Stimulated activated CD8-positive, alpha-beta memory T cell treated with anti-CD3 and anti-CD28 coated beads, Interleukin-12 subunit alpha, Interleukin-12 subunit beta, amount 100 ng/mL, for 24 hours (primary cell): ENCODE results near the gene PAQR3.
A peak's percentile ranks its signal among the peaks of the same experiment; 100 is the strongest.

ENCODE experiments used
- DNase-seq: peaks from one replicate; pipeline ENCODE4 v3.0.0-alpha.2; 2020; ENCODE audit errors: extremely low read depth

PAQR3 gene, protein sequence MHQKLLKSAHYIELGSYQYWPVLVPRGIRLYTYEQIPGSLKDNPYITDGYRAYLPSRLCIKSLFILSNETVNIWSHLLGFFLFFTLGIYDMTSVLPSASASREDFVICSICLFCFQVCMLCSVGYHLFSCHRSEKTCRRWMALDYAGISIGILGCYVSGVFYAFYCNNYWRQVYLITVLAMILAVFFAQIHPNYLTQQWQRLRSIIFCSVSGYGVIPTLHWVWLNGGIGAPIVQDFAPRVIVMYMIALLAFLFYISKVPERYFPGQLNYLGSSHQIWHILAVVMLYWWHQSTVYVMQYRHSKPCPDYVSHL

DNA sequence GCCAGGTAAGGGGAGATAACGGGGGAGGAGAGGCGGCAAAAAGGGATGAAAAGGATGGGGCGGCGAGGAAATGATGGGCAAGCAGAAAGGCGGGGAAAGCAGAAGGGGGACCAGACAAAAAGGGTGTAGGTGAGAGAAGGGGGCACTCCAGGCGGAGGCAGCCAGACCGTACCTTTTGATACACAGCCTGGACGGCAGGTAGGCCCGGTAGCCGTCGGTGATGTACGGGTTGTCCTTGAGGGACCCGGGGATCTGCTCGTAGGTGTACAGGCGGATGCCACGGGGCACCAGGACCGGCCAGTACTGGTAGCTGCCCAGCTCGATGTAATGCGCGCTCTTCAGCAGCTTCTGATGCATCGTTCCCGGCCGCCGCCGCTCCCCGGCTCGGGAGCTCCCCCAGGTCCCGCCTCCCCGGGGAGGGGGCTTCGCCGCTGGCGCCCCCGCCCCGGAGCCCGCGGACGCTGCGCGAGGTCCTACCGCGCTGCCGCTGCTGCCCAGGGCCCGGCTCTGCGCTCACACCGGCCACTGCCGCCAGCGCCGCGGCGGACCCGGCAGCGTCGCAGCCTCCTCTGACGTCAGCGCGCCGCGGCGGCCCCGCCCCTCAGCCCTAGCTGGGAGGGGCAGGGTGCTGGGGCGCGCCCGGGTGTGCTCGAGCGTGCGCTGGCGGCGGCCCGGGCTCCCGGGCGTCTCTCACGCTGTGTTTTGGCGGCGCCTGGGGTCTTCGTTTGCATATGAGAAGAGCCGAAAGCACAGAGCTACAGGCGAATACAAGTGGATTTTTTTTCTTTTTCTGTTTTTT, at the start of gene PAQR3:
Gene PAQR3, minus strand, starts transcription at position 571 of the 799 bp plus-strand sequence. Its CDS starts 214 bp downstream, at position 357.
- DNase-seq, result peak; percentile 61

DNA sequence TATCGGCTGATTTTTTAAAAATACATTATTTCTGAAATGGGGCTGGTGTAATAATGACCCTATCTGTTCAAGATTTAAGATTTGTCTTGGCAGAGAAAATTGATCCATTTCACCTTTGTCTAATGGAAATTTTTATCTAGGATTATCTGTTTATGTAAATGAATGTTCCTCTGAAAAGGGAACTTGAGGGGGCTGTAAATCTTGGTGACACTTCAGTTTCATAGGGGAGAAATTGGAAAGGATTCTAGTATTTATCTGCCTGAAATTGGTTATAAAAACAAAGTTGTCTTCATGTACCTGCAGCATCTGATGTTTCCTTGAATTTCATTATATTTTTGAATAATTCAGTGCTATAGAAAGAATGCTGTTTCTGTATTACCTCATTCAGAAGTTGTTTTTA, 48.4 kb upstream of the PAQR3 start:
- no peak for DNase-seq

DNA sequence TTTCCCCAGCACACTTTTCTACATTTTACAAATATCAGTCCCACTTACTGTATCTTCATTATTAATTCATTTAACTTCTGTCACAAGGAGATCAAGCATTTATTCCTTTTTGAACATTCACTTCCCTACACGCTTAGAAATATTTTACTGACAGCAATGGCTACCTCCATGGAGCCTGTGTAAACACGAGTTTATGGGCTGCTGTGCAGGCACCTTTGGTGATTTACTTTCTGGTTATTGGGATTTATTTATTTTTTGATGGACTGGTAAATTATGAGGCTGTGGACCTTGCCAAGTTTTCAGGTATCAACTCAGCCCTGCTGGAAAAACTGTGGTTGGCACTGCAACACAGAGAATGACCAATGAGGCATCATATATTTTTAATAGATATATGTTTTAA, 45.4 kb upstream of the PAQR3 start:
- DNase-seq, result no peak

DNA sequence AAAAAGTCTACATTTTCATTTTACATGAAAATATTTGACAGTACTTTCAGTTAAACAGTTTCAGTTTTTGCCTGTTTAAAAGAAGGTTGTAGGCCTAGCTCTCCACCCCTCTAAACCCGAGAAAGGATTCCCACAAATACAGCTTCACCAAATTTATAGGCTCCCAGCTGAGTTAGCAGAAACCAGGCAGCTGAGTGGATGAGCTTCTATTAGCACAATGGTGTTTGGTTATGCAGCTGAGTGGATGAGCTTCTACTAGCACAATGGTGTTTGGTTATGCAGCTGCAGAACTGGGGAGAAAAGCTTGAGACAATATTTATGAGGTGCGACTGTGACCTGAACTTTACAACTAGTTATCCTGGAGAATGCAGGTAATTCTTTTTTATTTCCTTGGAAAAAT, 36.6 kb upstream of the PAQR3 start:
- DNase-seq, result no peak

DNA sequence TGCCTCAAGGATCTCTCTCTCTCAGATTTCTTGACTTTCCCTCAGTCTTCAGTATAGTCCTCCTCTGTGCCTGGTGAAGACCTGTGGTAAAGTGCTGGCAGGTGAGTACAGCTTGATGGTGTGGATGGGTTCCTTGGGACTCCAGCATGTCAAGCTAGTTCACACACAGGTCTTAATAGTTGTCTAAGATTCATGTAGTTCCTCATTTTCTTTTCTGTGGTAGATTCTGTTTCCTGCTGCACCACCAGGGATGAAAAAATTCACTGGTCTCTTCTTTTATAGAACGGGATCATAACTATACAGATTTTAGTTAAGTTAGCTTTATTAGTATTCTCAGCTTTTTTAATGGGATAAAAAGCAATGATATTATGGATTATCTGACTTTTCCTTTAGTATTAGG, 32.5 kb upstream of the PAQR3 start:
- DNase-seq, result no peak

DNA sequence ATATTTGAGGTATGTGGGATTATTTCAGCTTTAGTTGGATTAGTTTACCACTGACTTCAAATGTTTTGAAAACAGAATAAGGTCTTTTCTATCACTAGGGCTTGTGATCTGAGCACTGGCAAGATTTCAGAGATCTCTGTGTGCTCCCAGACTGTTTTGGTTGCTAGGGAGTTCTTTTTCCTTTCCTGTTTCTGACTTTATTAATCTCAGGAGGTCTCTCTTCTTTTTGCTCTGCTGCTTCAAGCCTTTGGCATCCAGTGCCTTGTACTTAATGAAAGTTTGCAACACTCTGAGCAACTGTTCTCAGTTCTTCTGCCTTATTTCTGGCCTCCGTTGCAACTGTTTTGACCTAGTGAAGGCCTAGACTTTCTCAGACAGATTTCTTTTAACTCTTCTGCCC, 32.1 kb upstream of the PAQR3 start:
- DNase-seq, result no peak

DNA sequence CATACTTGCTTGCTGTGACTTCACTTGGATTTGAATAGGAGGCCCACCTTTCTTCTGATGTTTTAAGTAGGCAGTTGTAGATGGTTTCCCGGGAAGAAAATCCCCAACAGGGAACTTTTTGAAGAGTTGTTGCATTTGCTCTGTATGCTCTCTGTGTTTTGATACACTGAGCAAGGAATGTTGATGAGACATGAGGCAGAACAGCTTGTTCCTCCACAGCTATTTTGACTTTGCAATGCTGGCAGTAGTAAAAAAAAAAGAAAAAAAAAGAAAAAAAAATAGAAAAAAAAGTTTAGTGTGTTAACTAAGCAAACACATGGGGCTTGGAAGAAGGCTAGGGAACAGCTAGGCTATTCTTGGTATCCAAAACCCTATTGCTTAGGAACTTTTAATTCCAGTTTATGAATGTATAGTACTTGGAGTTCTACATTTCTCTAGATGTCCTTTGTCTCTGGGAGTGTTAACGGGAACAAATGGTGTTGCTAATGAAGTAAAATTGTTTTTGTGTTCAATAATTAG, 23.4 kb upstream of the PAQR3 start:
- DNase-seq, result no peak

DNA sequence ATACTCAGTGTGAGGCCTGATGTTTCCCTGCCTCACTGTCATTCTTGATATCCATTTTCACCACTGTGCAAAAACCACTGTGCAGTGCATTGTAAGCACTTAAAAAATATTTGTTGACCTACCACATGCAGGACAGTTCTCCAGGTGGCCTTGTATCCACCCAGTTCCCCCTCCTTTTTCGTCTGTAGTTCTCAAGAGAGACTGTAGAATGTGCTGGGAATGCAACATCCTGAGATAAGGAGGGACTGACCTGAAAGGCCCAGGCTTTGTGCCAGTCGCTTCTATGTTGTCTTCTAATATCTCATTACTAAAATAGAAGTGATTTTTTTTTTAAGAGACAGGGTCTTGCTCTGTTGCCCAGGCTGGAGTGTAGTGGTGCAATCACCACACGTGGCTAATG, 21.7 kb upstream of the PAQR3 start:
- no peak for DNase-seq

DNA sequence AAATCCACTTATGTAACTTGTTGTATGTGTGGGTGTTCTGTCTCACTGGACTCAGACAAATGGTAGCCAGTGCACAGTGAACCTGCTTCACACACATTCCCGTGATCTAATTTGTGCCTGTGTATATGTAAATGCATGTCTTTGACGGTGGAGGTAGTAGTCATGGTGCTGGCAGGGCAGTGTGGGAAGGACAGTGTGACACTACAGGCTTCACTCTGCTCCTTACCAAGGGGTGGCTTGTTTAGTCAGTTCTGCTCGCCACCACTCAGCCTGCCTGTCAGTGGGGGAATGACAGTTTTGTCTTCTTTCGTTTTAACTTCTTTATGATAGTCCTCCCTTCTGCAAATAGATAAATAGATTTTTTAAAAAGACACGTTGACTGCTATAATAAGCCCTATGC, 17.7 kb upstream of the PAQR3 start:
- no peak for DNase-seq

DNA sequence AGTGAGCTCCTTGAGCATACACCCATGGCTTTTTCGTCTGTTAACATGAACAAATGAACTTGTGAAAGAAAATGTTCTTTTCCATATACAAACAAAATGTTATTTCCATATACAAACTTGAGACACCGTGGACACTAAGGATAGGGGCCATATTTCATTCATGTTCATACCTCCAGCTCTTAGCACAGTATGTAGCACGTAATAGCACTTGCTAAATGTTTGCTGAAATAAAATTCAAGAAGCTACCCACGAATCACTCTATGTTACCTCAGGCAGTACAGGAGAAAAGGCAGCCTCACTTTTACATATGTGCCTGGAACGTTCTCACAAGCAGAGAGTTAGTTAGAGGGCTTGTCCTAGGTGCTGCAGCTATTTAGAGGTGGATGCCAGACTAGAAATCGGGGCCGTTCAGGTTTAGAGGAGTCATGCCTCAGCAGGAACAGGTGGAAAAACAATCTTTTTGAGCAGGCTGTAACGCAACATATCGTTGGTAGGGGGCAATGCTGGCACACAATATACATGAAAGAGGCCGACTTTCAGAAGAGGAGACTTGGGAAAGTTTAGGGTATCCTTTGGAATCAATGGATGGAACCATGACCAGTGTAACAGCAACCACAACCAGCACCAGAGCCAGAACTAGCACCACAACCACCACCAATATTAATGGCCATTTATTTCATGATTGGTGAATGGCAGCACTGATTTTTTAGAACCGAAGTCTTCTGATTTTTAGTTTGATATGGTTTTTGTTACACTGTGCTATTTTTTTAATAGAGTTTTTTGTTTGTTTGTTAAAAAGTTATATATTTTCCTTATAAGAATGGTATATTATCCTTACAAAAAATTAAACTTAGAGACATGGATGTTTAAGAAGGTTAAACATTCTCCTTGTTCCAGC, 14.8 kb upstream of the PAQR3 start:
- DNase-seq, result no peak

DNA sequence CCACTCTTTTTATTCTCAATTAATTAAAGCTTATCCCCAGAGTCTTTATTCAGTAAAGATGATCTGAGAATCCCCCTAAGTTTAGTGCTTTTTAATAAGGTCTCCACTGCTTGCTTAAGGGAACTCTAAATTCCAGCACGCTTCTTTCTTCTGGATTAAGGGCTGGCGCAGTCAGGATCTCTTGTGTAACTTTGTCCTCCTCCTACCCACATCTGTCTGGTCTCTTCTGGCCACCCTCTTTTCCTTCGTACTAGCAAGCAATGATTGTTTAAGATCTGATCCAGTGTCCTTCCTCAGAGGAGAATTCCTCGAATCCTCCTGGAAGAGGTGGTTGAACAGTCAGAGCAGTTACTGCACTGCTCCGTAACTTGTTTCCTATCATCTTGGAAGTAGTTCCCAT, 14.0 kb upstream of the PAQR3 start:
- DNase-seq, result no peak

DNA sequence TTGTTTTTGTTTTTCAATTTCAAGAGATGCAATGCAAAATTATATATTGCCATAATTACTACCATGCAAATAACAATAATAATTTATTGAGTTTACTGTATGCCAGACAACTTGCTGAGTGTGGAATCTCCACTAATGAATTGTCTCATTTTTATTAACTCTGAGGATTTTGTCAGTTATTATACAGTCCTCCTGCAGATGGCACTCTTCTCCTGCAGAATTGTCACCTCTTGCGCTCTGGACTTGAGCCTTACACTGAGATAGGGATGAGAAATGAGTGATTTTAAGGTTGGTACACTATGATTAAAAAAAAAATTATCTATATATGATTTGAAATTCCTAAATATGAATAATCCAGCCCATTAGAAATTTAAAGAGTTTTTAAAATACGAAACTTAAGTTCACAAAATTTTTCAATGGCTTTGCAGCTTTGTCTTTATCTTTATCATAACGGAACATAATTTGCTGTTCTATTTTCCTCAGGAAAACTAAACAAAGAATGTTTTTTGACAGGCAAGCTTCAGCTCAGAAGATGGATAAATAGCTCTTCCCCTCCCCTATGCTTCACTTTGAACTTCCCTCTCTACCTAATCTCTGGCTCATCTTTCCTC, 12.7 kb upstream of the PAQR3 start:
- DNase-seq, result no peak

DNA sequence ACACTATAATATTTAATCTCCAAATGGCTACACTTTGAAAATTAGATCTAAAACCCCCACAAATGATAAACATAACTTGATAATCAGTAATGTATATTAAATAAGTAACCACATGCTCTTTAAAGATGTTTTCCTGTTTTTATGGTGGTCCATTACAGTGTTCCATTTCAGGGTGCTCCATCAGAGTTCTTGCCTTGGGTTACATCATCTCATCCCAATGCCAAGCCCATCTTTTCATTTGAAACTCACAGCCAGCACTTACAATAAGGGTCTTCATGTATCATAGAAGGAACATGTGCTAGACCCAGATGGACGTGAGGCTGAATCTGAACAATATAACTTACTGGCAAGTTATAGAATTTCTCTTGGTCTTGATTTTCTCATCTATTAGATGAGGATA, 10.5 kb upstream of the PAQR3 start:
- no peak for DNase-seq

DNA sequence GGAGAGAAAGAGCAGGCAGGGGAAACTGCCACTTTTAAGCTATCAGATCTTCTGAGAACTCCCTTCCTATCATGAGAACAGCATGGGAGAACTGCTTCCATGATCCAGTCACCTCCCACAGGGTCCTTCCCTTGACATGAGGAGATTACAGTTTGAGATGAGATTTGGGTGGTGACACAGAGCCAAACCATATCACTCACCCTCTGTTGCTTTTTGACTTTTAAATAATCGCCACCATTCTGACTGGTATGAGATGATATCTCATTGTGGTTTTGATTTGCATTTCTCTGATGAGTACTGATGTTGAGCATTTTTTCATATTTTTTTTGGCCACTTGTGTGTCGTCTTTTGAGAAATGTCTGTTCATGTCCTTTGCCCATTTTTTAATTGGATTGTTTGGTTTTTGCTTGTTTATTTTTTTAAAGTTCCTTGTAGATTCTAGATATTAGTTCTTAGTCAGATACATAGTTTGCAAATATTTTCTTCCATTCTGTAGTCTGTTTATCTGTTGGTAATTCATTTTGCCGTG, 6.5 kb upstream of the PAQR3 start:
- DNase-seq, result no peak

DNA sequence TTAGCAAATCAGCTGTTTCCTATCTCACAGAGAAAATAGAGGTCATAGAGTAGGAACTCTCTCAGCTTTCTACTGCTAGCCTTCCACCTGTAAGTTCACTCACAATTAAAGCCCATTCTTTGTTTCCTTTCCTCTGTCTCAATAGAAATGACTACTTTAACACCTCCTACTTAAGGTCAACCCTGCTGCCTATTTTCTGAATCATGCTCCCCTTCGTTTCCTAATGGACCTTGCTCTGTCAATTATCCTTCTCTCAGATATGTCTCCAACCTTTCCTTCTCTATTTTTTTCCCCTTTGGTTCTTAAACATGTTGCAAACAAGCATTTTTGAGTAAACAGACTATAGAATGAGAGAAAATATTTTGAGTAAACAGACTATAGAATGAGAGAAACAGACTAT, 5.1 kb upstream of the PAQR3 start:
- no peak for DNase-seq

DNA sequence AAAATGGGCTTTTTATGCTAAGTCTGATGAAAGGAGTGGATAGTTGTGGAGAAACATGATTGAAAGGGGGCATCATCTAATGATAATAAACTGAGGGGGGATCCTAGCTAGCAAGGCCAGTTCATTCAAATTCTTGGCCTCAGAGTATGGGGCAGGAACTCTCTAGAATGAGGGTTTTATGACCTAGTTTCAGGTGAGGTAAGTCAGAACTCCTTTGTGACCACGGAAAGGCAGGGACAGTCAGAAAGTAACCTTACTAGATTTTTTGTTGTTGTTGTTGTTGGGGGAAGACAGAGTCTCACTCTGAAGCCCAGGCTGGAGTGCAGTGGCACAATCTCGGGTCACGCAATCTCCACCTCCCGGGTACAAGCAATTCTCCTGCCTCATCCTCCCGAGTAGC, 1.5 kb upstream of the PAQR3 start:
- DNase-seq, result no peak

DNA sequence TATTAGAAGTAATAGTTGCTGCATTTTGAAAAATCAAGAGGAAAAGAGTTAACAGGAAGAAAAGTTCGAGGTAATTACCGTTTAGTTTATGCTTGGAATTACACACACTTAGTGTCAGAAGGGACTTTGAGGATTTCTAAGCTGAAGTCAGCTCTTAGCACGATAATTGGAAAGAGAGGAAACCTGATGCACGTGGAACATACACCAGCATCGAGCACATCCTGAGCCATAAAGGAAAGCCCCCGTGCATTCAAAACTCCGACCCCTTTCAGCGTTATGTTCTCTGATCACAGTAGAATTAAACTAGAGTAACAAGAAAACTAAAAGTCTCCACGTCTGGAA, 400 bp upstream of the PAQR3 start:
- no peak for DNase-seq

DNA sequence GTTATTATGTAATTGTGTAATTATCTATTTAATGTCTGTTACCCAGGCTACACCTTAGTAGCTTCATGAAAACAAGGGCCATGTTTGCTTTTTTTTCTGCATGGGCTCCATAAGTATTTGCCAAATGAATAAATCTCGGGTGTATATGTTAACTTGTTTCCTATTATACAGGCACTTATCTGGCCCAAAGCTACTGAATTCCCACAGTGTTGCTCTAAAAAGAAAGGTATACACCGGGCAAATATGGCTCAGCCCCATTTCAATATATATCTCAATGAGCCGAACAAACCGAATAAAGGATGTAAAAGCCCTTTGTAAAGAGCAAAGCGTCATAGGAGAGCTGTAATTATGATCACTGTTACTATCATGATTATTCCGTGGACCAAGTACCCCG, 767 bp downstream of the PAQR3 start:
- no peak for DNase-seq

DNA sequence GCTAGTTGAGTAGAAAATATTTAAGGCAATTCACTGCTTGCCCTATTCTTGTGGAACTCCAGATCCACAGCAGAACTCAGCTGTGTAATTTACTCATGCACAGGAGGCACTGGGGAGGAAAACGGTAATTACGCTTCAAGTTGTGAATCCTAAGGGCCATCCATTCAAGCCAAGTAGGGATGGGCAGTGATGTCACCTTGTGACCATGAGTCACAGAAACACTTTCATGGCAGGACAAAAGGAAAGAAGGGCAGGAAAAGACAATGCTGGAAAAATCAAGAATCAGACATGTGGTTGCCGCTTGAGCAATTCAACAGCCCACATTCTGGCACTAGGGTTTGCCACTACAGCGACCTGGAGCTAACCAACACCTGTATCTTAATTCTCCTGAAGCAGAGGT, 1.4 kb downstream of the PAQR3 start:
- no peak for DNase-seq

DNA sequence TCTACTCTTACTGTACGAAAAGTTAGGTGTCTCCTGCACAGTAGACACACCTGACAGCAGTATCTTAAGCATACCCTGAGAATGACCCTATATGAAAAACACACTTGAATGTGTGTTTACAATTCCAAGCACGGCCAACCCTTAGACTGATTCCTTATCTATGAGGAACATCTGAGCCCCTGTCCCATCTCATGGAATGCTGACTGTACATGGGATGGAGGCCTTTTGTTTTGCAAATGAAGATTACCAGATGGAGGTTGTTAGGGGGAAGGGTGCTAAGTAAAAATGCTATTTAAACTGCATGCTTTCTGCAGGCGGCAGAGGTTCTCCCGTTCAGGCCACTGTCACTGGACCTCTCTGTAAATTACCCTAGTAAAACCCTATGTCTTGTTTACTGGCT, 2.2 kb downstream of the PAQR3 start:
- DNase-seq, result no peak

DNA sequence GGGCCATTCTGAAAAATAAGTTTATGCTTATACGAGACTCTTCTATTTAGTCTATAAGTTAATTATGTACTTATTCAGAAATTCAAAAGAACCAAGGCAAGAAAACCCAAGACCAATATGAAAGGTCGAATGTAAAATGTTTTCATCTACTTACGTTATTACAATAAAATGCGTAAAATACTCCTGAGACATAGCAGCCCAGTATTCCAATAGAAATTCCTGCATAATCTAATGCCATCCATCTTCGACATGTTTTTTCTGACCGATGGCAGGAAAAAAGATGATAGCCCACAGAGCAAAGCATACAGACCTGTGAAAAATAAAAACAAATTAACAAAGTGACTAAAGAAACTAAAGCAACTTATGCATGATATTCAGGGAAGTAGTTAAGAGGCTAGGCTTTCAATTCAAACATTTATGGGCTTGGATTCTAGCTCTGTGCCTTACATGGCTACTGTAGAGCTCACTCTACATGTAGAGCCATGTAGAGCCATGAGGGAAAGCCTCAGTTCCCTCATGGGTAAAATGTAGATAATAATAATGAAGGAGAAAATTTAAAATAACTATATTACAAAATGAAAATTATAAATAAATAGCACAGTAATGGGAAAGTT, 9.1 kb downstream of the PAQR3 start:
- no peak for DNase-seq
